ENCODE data around the gene CIPC. TPM values are rescaled to one million over a fixed set of nuclear protein-coding genes. Genes with fewer than 3 reads are reported as not detected.

CIPC gene
- total RNA-seq, result 39.5 TPM

- intact Hi-C loops (cut with DNase I), result no loop called here
- DNase-seq (ENCODE audit: low spot score), result peak; percentile 100
- ATAC-seq, result peak; percentile 97
Observed at GRCh38 chr14:77097700-77098528, at the start of gene CIPC. CIPC (plus strand) TSS chr14:77098258; CDS start chr14:77105709, 7,451 bp downstream.

GRCh38 chr14:77051116-77051515 is 46.9 kb upstream of the CIPC start:
- DNase-seq (ENCODE audit: low spot score), result peak; percentile 81
- intact Hi-C loops (cut with DNase I), result loop anchor here (5.0 kb wide), 1 partner anchor 139 kb away; no protein-coding TSS in a partner anchor
- ATAC-seq, result peak; percentile 76

GRCh38 chr14:77052281-77053044 is 45.6 kb upstream of the CIPC start:
- intact Hi-C loops (cut with DNase I), result loop anchor here (5.0 kb wide), 1 partner anchor 140 kb away; no protein-coding TSS in a partner anchor
- DNase-seq (ENCODE audit: low spot score), result no peak
- peak; percentile 17 for ATAC-seq

GRCh38 chr14:77053046-77053841 is 44.8 kb upstream of the CIPC start:
- ATAC-seq (peak; percentile 75), DNase-seq (ENCODE audit: low spot score) (peak; percentile 86)
- intact Hi-C loops (cut with DNase I), result loop anchor here (5.0 kb wide), 1 partner anchor 141 kb away; no protein-coding TSS in a partner anchor

GRCh38 chr14:77055306-77055705 is 42.8 kb upstream of the CIPC start:
- no peak for ATAC-seq

GRCh38 chr14:77055981-77056380 is 42.1 kb upstream of the CIPC start:
- intact Hi-C loops (cut with DNase I), result no loop called here
- DNase-seq (ENCODE audit: low spot score) (no peak), ATAC-seq (no peak)

More at GRCh38 chr14:77055306-77055705, 42.8 kb upstream of the CIPC start:
- no peak for DNase-seq (ENCODE audit: low spot score)
- intact Hi-C loops (cut with DNase I), result no loop called here

- ATAC-seq (no peak), DNase-seq (ENCODE audit: low spot score) (no peak)
- intact Hi-C loops (cut with DNase I), result no loop called here
Observed at GRCh38 chr14:77058117-77058516, 39.9 kb upstream of the CIPC start.

- ATAC-seq, result no peak
- intact Hi-C loops (cut with DNase I), result no loop called here
- DNase-seq (ENCODE audit: low spot score), result no peak
Observed at GRCh38 chr14:77058785-77059184, 39.3 kb upstream of the CIPC start.

- peak; percentile 45 for ATAC-seq
- intact Hi-C loops (cut with DNase I), result no loop called here
- DNase-seq (ENCODE audit: low spot score), result no peak
Observed at GRCh38 chr14:77059276-77059915, 38.7 kb upstream of the CIPC start.

- intact Hi-C loops (cut with DNase I), result no loop called here
- DNase-seq (ENCODE audit: low spot score), result no peak
- ATAC-seq, result no peak
Observed at GRCh38 chr14:77061630-77062257, 36.3 kb upstream of the CIPC start.

- ATAC-seq (no peak), DNase-seq (ENCODE audit: low spot score) (no peak)
- intact Hi-C loops (cut with DNase I), result no loop called here
Observed at GRCh38 chr14:77062261-77062660, 35.8 kb upstream of the CIPC start.

GRCh38 chr14:77063571-77064171 is 34.4 kb upstream of the CIPC start:
- intact Hi-C loops (cut with DNase I), result no loop called here
- no peak for DNase-seq (ENCODE audit: low spot score)
- no peak for ATAC-seq

GRCh38 chr14:77064521-77065178 is 33.4 kb upstream of the CIPC start:
- ATAC-seq (no peak), DNase-seq (ENCODE audit: low spot score) (no peak)
- intact Hi-C loops (cut with DNase I), result loop anchor here (5.0 kb wide), 2 partner anchors 152 to 187 kb away; no protein-coding TSS in a partner anchor

- DNase-seq (ENCODE audit: low spot score), result no peak
- ATAC-seq, result no peak
- intact Hi-C loops (cut with DNase I), result loop anchor here (5.0 kb wide), 2 partner anchors 154 to 189 kb away; no protein-coding TSS in a partner anchor
Observed at GRCh38 chr14:77065851-77066577, 32.0 kb upstream of the CIPC start.

GRCh38 chr14:77066578-77067172 is 31.4 kb upstream of the CIPC start:
- no peak for DNase-seq (ENCODE audit: low spot score)
- intact Hi-C loops (cut with DNase I), result loop anchor here (5.0 kb wide), 2 partner anchors 154 to 189 kb away; no protein-coding TSS in a partner anchor

More at GRCh38 chr14:77066578-77067172, 31.4 kb upstream of the CIPC start:
- ATAC-seq, result no peak
